HG03097 (cell line): ENCODE data around the gene STRADA.

Experiments used
- ATAC-seq: cut with Tn5 transposase; IDR thresholded peaks from one replicate; pipeline ENCODE4 v1.9.1; 2021; ENCODE audit not compliant: unreplicated experiment, low FRiP score

Gene STRADA

DNA sequence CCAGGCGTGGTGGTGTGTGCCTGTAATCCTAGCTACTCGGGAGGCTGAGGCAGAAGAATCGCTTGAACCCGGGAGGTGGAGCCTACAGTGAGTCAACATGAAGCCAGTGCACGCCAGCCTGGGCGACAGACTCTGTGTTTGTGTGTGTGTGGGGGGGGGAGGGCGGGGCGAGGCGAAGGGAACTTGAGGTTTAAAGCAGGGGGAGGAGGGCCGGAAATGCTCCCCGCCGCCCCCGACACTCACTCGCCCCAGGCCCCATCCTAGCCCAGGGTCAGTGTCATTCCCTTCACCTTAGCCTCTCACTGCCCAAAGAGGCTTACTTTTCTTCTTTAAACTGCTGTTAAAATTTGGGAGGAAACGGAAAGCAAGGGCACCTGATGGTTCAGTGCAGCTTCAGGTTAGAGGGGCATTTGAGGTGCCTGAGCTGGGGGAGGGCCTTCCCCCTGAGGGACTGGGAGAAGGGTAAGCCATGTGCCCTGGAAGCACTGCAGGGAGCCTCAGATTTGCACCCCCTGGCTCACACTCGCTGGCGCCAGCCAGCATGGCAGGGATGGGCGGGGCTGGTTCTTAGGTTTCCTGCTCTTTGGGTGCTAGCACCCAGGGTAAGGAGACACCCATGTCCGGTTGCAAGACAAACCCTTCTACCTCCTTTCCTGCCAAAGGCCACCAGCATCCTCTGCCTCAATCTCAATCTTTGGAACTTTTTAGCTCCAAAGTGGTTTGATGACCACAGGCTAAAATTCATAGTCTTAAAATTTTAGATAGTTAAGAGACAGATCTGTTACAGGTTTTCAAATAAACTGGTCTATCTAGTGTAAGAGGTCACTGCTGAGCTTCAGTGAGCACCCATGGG is 39.5 kb downstream of the STRADA start:
- no peak for ATAC-seq

DNA sequence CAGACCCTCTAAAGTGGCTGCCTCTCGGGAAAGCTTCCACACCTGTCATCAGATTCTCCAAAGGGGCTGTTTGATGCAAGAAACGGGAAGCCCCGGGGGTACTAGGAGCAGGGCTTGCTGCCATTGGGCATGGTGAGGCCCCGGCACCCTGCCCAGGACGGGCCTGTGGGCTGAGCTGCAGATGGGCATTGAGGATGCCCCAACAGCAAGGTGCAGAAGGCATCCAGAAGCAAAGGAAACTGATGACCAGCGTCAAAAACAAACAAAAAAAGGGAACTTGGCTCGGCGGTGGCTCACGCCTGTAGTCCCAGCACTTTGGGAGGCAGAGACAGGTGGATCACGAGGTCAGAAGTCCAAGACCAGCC is 40.2 kb downstream of the STRADA start:
- no peak for ATAC-seq

- no peak for ATAC-seq
Measured at GRCh38 chr17:63700528-63701455, 40.8 kb downstream of the STRADA start.

- peak; percentile 18 for ATAC-seq
Measured at GRCh38 chr17:63699638-63700527, 41.7 kb downstream of the STRADA start, which contains the start of gene LIMD2. TSS of gene LIMD2 (minus strand) at chr17:63700125. CDS start at chr17:63699298, 827 bp downstream.

GRCh38 chr17:63698886-63699637 is 42.5 kb downstream of the STRADA start:
- peak; percentile 24 for ATAC-seq

GRCh38 chr17:63698381-63698885 is 43.2 kb downstream of the STRADA start:
- ATAC-seq: no peak

GRCh38 chr17:63697341-63698286 is 44.0 kb downstream of the STRADA start:
- ATAC-seq: no peak

- no peak for ATAC-seq
Measured at GRCh38 chr17:63696381-63696961, 45.1 kb downstream of the STRADA start.

- no peak for ATAC-seq
Measured at GRCh38 chr17:63695889-63696288, 45.7 kb downstream of the STRADA start.

- no peak for ATAC-seq
Measured at GRCh38 chr17:63694950-63695773, 46.4 kb downstream of the STRADA start.

- ATAC-seq: no peak
Measured at GRCh38 chr17:63694229-63694949, 47.2 kb downstream of the STRADA start.

DNA sequence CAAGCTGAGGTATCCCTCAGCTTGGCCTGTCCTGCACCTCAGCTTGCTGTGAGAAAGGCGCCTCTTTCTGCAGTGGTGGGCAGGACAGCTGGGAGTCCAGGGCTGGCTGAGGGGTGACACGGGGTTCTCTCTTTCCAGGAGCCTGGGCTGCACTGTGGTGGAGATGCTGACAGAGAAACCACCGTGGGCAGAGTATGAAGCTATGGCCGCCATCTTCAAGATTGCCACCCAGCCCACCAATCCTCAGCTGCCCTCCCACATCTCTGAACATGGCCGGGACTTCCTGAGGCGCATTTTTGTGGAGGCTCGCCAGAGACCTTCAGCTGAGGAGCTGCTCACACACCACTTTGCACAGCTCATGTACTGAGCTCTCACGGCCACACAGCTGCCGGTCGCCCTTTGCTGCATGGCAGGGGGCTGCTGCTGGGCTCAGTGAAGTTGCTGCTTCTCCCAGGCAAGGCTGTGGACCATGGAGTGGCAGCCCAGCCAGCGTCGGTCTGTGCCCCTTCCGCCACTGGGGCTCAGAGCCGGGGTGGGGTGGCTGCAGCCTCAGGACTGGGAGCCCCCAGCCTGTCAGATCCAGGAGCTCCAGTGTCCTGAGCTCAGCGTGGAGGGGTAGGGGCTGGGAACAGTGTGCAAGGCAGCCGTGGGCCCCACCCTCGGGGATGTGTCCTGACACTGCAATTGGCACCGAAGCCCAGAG is 48.0 kb downstream of the STRADA start:
- no peak for ATAC-seq

GRCh38 chr17:63692195-63692816 is 49.3 kb downstream of the STRADA start:
- no peak for ATAC-seq

DNA sequence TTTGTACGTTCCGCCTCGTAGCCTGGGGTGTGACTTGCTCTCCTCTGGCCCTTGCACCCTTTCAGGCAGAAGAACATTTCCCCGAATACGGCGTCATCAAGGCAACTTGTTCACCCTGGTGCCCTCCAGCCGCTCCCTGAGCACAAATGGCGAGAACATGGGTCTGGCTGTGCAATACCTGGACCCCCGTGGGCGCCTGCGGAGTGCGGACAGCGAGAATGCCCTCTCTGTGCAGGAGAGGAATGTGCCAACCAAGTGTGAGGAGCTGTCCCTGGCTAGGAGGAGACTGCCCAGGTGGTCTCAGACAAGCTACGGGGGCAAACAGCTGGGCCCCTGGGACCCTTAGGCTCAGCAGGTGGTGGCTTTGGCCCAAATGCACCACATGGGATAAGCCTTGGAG is 52.1 kb downstream of the STRADA start:
- ATAC-seq: no peak

DNA sequence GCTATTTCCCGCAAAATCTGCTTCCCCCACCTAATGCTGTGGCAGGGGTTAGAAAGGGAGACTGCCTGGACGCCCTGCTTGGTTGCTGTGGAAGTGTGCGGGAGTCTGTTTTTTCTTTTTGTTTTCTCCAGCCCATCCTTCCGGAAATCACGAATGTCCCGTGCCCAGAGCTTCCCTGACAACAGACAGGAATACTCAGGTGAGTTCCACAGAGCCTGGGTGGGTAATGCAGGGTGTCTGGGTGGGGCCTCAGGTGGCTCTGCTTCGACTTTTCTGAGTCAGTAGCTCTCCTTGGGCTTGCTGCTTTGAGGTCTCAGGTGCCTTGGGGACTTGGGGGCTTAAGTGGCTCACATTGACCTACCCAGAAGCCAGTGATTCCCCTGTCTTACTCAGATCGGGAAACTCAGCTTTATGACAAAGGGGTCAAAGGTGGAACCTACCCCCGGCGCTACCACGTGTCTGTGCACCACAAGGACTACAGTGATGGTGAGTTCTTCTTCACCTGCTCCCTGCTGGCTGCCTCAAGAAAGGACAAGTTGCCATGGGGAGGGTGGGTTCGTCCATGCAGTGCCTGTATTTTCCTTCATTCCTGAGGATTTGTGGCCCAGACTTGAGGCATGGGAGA is 53.1 kb downstream of the STRADA start:
- ATAC-seq: no peak
